OCI-LY3 (cell line): Measurements from ENCODE around the gene CCDC178.

Experiments used
- H2AFZ ChIP-seq: fragments of 200-600, 300-600 bp; shearing (Covaris generic); 2 replicates; pipeline ENCODE4 v1.6.0; 2014; ENCODE audit warnings: antibody characterized with exemption, low read depth, low read length
- H3K27ac ChIP-seq: fragments of 200-600, 300-600 bp; sonication (generic); 2 replicates; pipeline ENCODE4 v1.5.1; 2014; ENCODE audit warnings: mild to moderate bottlenecking, low read length, moderate library complexity, mixed read lengths
- H3K27me3 ChIP-seq: fragments of 200-600, 300-600 bp; sonication (generic); 2 replicates; pipeline ENCODE4 v1.6.1; 2014; ENCODE audit warnings: low read depth, low read length, mixed read lengths
- H3K36me3 ChIP-seq: fragments of 200-600, 300-600 bp; sonication (generic); replicated peaks from 2 replicates; pipeline ENCODE3; 2014; ENCODE audit warnings: low read depth, low read length, mixed read lengths
- H3K4me1 ChIP-seq: fragments of 300-600, 200-600 bp; sonication (generic); 2 replicates; pipeline ENCODE4 v1.6.1; 2014; ENCODE audit warnings: low read length, mixed read lengths
- H3K4me2 ChIP-seq: fragments of 200-600, 300-600 bp; sonication (generic); 2 replicates; pipeline ENCODE4 v1.6.1; 2014; ENCODE audit warnings: low read length, mixed read lengths
- H3K4me3 ChIP-seq: fragments of 300-600, 200-600 bp; sonication (generic); 2 replicates; pipeline ENCODE4 v1.5.1; 2014; ENCODE audit warnings: antibody characterized with exemption, mild to moderate bottlenecking, low read length, moderate library complexity
- H3K79me2 ChIP-seq: fragments of 300-600, 200-600 bp; shearing (Covaris generic); 2 replicates; pipeline ENCODE4 v1.6.1; 2014; ENCODE audit warnings: mild to moderate bottlenecking, low read length, mixed read lengths
- H3K9ac ChIP-seq: fragments of 300-600, 200-600 bp; shearing (Covaris generic); 2 replicates; pipeline ENCODE4 v1.6.0; 2014; ENCODE audit warnings: mild to moderate bottlenecking, low read length, moderate library complexity
- H3K9me3 ChIP-seq: fragments of 200-600, 300-600 bp; shearing (Covaris generic); 2 replicates; pipeline ENCODE4 v1.6.1; 2014; ENCODE audit warnings: low read length, mixed read lengths; ENCODE audit not compliant: insufficient read depth
- H4K20me1 ChIP-seq: fragments of 200-600, 300-600 bp; sonication (generic); 2 replicates; pipeline ENCODE4 v1.6.1; 2016; ENCODE audit warnings: low read length, mixed read lengths; ENCODE audit not compliant: insufficient read depth
- CTCF ChIP-seq: fragments of 200-600, 300-600 bp; sonication (generic); IDR thresholded peaks from 2 replicates; pipeline ENCODE4 v1.5.1; 2014; ENCODE audit warnings: antibody characterized with exemption, low read length, low read depth
- EZH2phosphoT487 ChIP-seq: fragments of 200-600 bp; shearing (Covaris generic); IDR thresholded peaks from 2 replicates; pipeline ENCODE4 v1.6.1; 2018; ENCODE audit warnings: antibody characterized with exemption, mixed run types, low read depth

CCDC178 gene

GRCh38 chr18:32902568-32903330 lies 537.8 kb downstream of the CCDC178 start:
- Histone ChIP-seq H3K79me2 (no peaks in the 10 kb centered on the region), H3K4me2 (peak overlapping the region; percentile 59), H3K36me3 (no peaks in the 10 kb centered on the region), H3K4me1 (peaks cover 51% of the 10 kb centered on the region), H3K27ac (peak overlapping the region; percentile 85), H4K20me1 (no peaks in the 10 kb centered on the region), H3K27me3 (no peaks in the 10 kb centered on the region), H2AFZ (no peak overlapping the region), H3K9ac (peak overlapping the region; percentile 23; the same call in 1 of the 2 replicates), H3K9me3 (no peaks in the 10 kb centered on the region), H3K4me3 (peak overlapping the region; percentile 46)
- no peak for TF ChIP-seq EZH2phosphoT487
- TF ChIP-seq CTCF: no peak

GRCh38 chr18:32899819-32900218 lies 540.7 kb downstream of the CCDC178 start:
- no peak overlapping the region for H3K27ac ChIP-seq
- no peaks in the 10 kb centered on the region for H4K20me1 ChIP-seq
- no peaks in the 10 kb centered on the region for H3K27me3 ChIP-seq
- H2AFZ ChIP-seq: 0 out of 2 replicates have a peak overlapping the region, but pooled peaks have one; percentile 33
- no peaks in the 10 kb centered on the region for H3K79me2 ChIP-seq
- peaks cover 13% of the 10 kb centered on the region for H3K9me3 ChIP-seq
- no peak overlapping the region for H3K4me2 ChIP-seq
- no peak overlapping the region for H3K9ac ChIP-seq
- H3K4me3 ChIP-seq: no peak overlapping the region
- H3K4me1 ChIP-seq: peaks cover 42% of the 10 kb centered on the region
- TF ChIP-seq CTCF: peak; percentile 70
- TF ChIP-seq EZH2phosphoT487: no peak
- H3K36me3 ChIP-seq: peaks cover 8% of the 10 kb centered on the region

- Histone ChIP-seq H3K27me3 (no peaks in the 10 kb centered on the region), H3K79me2 (no peaks in the 10 kb centered on the region), H3K4me1 (peaks cover 38% of the 10 kb centered on the region), H3K4me2 (no peak overlapping the region), H3K36me3 (peaks cover 8% of the 10 kb centered on the region), H2AFZ (no peak overlapping the region), H3K4me3 (no peak overlapping the region), H3K9ac (no peak overlapping the region), H3K27ac (no peak overlapping the region), H3K9me3 (peaks cover 13% of the 10 kb centered on the region), H4K20me1 (no peaks in the 10 kb centered on the region)
- TF ChIP-seq CTCF (no peak), EZH2phosphoT487 (no peak)
Observed at GRCh38 chr18:32896776-32897547, 543.6 kb downstream of the CCDC178 start.

GRCh38 chr18:32893915-32894314 lies 546.6 kb downstream of the CCDC178 start:
- H3K4me1 ChIP-seq: peaks cover 48% of the 10 kb centered on the region
- no peaks in the 10 kb centered on the region for H3K27me3 ChIP-seq
- TF ChIP-seq EZH2phosphoT487: no peak
- TF ChIP-seq CTCF: peak; percentile 29
- H2AFZ ChIP-seq: no peak overlapping the region
- H3K79me2 ChIP-seq: no peaks in the 10 kb centered on the region
- H4K20me1 ChIP-seq: no peaks in the 10 kb centered on the region
- H3K27ac ChIP-seq: no peak overlapping the region
- H3K9me3 ChIP-seq: peaks cover 13% of the 10 kb centered on the region
- no peak overlapping the region for H3K4me2 ChIP-seq
- peaks cover 8% of the 10 kb centered on the region for H3K36me3 ChIP-seq
- no peak overlapping the region for H3K9ac ChIP-seq
- H3K4me3 ChIP-seq: no peak overlapping the region
